HG03097 (cell line): ENCODE results near the gene GFI1B.

Experiments used
- ATAC-seq: cut with Tn5 transposase; IDR thresholded peaks from one replicate; pipeline ENCODE4 v1.9.1; 2021; ENCODE audit not compliant: unreplicated experiment, low FRiP score

GFI1B gene

GRCh38 chr9:132978451-132979131 lies at the start of gene GFI1B:
TSS of gene GFI1B (plus strand) at chr9:132978694. CDS start at chr9:132986679, 7,985 bp downstream.
- ATAC-seq: no peak

DNA sequence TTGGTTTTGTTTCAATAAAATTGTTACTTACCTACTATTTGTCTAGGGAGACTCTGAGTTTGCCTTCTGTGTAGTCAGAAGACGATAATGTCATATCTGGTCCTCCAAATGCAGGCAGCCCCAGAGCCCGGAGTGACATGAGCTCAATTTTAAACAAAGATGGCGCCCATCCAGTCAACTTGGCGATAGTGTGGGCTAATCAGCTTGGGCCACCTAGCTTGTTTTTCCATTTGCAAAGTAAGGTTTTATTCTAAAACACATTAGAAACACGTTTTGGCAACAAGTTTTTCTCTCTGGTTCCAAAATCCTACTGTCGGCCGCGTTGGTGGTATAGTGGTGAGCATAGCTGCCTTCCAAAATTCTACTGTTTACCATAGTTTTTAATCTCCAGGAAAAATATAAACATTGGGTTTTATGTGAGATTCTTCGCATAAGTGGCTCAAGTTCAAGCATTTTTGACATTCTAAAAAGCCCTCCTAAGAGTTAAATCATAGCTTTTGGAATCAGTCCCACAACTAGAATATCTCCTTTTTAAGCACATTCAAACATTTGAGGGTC lies 47.2 kb upstream of the GFI1B start:
- no peak for ATAC-seq

- no peak for ATAC-seq
Observed at GRCh38 chr9:132935026-132935425, 43.5 kb upstream of the GFI1B start.

DNA sequence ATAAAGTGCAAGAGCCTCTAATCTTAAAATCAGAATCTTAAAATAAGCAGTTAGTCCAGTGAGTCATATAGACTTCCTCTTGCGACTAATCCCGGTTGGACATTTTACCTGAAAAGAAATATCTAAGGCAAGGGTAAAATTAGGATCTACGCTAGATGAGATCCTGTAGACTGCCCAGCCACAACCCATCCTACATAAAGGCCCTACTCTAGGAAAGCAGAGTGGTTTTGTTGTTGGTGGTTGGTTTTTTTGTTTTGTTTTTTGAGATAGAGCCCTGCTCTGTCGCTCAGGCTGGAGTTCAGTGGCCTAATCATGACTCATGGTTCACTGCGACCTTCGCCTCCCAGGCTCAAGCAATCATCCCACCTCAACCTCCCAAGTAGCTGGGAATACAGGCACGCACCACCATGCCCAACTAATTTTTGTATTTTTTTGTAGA lies 41.0 kb upstream of the GFI1B start:
- ATAC-seq: no peak

GRCh38 chr9:132939169-132939568 lies 39.3 kb upstream of the GFI1B start:
- no peak for ATAC-seq

DNA sequence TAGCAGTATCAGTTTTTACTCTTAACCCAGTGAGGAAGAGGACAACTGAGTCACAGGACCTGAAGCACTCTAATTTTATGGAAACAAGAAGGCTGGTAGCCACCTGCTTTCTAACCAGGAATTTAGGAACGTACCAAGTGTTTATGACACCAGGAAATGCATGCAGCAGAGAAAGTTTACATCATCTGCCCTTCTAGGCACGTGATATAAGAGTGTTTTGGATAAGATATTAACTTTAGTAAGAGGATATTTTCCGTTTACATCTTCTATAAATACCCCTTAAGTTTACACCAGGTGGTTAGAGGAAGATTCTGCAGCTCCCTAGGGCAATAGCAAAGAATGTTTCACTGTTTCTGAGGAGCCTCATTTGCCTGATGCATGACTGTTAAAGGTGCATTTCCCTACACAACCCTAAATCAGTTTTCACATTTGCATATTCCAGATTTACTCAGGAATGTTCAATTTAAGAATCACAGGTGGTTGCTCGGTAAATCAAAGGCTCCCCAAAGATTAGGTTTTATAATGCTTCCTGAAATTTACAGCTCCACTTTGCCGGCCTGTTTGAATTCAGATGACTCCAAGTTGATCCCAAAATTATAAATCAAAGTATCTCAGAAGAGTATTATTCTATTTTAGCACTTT lies 35.8 kb upstream of the GFI1B start:
- no peak for ATAC-seq

- ATAC-seq: peak; percentile 10
Observed at GRCh38 chr9:132943651-132944293, 34.7 kb upstream of the GFI1B start.

DNA sequence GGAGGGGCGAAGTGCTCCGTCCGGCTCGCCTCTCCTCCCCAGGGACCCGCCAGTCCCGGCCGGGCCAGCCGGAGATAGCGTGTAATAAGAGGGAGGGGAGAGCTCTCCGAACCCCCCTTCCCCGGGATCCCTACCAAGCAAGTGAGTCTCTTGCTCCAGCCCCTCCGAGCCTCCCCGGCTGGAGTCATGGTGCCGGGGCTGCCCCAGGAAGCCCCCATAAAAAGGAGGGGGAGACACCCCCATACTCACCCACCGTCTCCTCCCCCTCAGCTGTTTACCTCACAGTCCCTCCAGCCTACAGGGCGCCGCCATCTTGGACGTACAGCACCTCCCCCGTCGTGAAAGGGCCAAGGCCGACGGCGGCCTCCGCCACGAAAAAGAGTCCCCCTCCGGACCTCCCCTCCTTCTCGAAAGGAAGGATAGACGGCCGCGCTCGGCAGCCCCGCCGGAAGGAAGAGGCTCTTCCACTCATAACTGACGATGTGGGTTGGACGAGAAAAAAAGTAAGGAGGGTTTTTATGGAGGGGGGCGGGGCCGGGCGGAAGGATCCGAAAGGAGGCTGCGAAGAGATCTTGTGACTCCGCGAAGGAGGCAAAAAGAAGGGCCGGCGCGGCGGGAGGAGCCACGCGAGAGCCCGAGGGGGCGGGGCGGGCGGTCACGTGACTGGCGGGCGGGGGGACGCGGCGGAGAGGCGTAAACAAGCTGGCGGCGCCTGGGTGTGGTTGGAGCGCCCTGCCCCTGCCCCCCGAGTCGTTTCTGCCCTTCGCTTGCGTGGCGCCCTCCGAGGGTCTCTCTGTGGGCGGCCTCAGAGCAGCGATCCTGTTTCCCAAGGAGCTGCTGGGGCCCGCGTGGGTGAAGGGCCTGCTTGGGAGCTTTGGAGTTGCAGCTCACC lies 34.0 kb upstream of the GFI1B start, which contains the start of gene TSC1:
Gene TSC1, minus strand, starts transcription at position 323 of the 892 bp plus-strand sequence. CDS start 15,744 bp downstream, outside the sequence.
- peak; percentile 68 for ATAC-seq

GRCh38 chr9:132945186-132946130 lies 33.0 kb upstream of the GFI1B start:
- no peak for ATAC-seq

DNA sequence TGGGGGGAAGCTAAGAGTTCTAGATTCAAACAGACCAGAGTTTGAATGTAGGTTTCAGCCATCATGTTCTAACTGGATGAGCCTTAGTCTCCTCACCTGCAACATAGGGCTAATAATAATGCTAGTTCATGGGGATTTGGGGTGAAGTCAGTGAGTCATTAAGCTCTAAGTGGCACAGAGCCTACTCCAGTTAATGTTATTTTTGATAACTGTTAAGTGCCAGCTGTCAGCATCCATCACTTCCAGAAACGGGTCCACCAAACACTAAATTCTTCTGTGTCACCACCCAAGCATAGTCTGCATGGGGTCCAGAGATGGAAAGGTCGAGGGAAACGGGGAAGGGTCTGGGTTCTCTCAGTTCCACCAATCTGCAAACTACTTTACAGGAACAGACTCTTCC lies 32.3 kb upstream of the GFI1B start:
- ATAC-seq: no peak

GRCh38 chr9:132946631-132947295 lies 31.7 kb upstream of the GFI1B start:
- no peak for ATAC-seq

GRCh38 chr9:132947756-132948155 lies 30.7 kb upstream of the GFI1B start:
- no peak for ATAC-seq

- no peak for ATAC-seq
Observed at GRCh38 chr9:132948482-132949050, 29.9 kb upstream of the GFI1B start.

DNA sequence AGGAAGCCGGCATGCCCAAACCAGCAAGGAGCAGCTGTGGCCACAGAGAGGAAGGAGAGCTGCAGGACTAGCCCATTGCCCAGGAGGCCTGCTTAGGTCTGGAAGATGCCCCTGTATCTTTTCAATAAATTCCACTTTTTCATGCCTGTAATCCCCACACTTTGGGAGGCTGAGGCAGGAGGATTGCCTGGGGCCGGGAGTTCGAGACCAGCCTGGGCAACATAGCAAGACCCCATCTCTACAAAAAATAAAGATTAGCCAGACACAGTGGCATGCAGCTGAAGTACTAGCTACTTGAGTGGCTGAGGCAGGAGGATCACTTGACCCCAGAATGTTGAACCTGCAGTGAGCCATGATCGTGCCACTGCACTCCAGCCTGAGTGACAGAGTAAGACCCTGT lies 28.8 kb upstream of the GFI1B start:
- ATAC-seq: no peak

DNA sequence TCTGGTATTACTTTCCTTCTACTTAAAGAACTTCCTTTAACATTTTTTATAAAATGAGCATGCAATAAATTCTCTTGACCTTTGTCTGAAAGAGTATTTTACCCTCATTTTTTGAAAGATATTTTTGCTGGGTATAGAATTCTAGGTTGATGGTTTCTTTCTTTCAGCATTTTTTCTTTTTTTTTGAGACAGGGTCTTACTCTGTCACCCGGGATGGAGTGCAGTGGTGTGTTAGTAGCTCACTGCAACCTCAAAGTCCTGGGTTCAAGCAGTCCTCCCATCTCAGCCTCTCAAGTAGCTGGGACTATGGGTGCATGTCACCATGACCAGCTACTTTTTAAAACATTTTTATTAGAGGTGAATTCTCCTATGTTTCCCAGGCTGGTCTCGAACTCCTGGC lies 23.4 kb upstream of the GFI1B start:
- no peak for ATAC-seq

DNA sequence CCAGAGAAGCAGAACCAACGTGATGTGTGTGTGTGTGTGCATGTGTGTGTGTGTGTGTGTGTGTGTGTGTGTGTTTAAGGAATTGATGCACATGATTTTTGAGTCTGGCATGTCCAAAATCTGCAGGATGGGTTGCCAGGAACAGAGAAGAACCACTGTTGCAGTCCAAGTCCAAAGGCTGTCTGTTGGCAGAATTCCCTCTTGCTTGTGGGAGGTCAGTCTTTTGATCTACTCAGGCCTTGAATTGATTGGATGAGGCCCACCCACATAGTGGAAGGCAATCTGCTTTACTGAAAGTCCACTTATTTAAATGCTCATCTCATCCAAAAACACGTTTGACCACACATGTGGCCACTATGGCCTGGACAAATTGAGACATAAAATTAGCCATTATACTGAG lies 22.7 kb upstream of the GFI1B start:
- no peak for ATAC-seq

- ATAC-seq: no peak
Observed at GRCh38 chr9:132957805-132958204, 20.7 kb upstream of the GFI1B start.

GRCh38 chr9:132961002-132961401 lies 17.5 kb upstream of the GFI1B start:
- ATAC-seq: no peak
